PC-9 (cell line): ENCODE results near the gene NEU1.

Experiments used
- CTCF ChIP-seq: fragments of 200-600 bp; sonication (generic); conservative IDR thresholded peaks from 2 replicates; pipeline ENCODE4 v1.6.1; 2017; ENCODE audit warnings: mixed run types, antibody characterized with exemption, mild to moderate bottlenecking, moderate library complexity
- EZH2 ChIP-seq: fragments of 200-600 bp; sonication (generic); IDR thresholded peaks from 2 replicates; pipeline ENCODE4 v1.8.0; 2017; ENCODE audit warnings: antibody characterized with exemption, low read depth

- no peak for TF ChIP-seq CTCF
- TF ChIP-seq EZH2, result no peak
Measured at GRCh38 chr6:31825553-31825952, 37.1 kb downstream of the NEU1 start.
